ENCODE results near the gene NEGR1.

NEGR1 gene

DNA sequence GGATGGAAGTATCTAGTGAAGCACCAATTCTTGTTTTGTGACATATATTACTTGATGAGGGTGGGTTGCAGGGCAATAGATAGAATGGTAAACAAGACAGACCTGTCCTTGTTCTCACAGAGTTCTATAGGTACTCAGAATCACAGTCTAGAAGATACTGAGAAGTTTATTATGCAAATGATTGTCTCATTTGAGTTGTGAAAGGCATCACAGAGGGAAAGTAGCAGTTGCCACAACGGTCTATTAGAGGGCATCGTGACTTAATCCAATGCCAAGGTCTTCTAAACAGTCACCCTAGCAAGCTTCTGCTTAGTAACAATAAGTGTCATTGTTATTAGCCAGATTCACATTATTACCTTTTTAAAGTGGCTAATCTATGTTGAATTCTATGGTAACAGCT lies 626.7 kb downstream of the NEGR1 start:
- in situ Hi-C loops (cut with MboI; ENCODE audit: low pct_unique_long_range_greater_than_20kb, low sequenced_read_pairs, unreplicated experiment) = no loop called here
- TF ChIP-seq, protein P1, sequence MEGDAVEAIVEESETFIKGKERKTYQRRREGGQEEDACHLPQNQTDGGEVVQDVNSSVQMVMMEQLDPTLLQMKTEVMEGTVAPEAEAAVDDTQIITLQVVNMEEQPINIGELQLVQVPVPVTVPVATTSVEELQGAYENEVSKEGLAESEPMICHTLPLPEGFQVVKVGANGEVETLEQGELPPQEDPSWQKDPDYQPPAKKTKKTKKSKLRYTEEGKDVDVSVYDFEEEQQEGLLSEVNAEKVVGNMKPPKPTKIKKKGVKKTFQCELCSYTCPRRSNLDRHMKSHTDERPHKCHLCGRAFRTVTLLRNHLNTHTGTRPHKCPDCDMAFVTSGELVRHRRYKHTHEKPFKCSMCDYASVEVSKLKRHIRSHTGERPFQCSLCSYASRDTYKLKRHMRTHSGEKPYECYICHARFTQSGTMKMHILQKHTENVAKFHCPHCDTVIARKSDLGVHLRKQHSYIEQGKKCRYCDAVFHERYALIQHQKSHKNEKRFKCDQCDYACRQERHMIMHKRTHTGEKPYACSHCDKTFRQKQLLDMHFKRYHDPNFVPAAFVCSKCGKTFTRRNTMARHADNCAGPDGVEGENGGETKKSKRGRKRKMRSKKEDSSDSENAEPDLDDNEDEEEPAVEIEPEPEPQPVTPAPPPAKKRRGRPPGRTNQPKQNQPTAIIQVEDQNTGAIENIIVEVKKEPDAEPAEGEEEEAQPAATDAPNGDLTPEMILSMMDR (IDR thresholded peaks at IDR 0.05; ENCODE audit: extremely low read depth, insufficient read depth, missing control alignments) = no peak
- no peak for DNase-seq (ENCODE audit: low spot score)

DNA sequence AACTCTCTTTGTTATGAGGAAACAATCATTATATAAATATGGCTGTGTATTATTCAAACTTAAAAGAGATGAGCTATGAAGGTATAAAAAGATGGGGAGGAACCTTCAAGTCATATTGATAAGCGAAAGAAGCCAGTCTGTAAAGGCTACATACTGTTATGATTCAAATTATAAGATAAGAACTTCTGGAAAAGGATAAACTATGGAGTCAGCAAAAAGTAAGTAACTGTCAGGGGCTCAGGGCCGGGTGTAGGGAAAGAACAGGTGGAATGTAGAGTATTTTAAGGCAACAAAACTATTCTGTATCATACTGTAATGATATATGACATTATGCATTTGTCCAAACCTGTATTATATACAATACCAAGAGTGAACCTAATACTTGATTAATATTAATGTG lies 628.4 kb downstream of the NEGR1 start:
- no peak for DNase-seq (ENCODE audit: low spot score)
- in situ Hi-C loops (cut with MboI; ENCODE audit: low pct_unique_long_range_greater_than_20kb, low sequenced_read_pairs, unreplicated experiment) = no loop called here
- TF ChIP-seq, protein P1 (IDR thresholded peaks at IDR 0.05; ENCODE audit: extremely low read depth, insufficient read depth, missing control alignments) = no peak

DNA sequence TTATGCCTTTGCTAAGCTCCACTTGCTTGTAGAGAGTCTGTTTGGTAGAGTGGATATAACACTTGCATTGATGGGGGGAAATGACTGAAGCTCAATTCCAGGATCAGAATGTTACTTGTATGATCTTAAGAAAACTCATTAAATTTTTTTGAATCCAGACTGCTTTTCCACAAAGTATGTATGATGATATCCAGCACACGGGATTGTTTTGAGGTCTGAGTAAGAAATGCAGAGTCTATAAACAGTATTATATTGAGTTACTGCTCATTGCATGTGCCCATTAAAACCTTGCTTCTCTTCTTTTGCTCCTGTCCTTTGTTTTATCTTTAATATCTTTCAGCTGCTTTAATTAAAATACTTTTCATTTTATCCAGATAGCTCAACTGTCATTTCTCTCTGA lies 631.1 kb downstream of the NEGR1 start:
- no peak for DNase-seq (ENCODE audit: low spot score)
- TF ChIP-seq, protein P1 (IDR thresholded peaks at IDR 0.05; ENCODE audit: extremely low read depth, insufficient read depth, missing control alignments) = no peak
- in situ Hi-C loops (cut with MboI; ENCODE audit: low pct_unique_long_range_greater_than_20kb, low sequenced_read_pairs, unreplicated experiment) = no loop called here

DNA sequence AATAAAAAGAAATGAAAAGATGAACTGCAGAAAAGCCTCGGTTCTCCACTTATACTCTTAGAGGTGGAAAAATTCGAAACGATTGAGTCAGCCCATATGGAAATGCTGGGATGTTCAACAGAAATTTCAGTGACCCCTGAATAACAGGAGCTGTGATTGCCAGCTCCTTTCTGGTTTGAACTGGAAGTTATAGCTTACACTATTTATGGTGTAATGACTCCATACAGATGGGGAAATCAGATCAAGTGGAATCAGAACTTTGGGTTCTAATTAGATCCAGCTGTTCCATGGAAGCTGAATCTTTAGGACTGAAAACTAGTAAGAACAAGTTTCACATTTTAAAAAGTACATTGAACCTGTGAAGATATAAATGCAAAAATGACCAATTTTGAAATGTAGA lies 632.2 kb downstream of the NEGR1 start:
- in situ Hi-C loops (cut with MboI; ENCODE audit: low pct_unique_long_range_greater_than_20kb, low sequenced_read_pairs, unreplicated experiment) = no loop called here
- DNase-seq (ENCODE audit: low spot score) = no peak
- TF ChIP-seq, protein P1 (IDR thresholded peaks at IDR 0.05; ENCODE audit: extremely low read depth, insufficient read depth, missing control alignments) = no peak

DNA sequence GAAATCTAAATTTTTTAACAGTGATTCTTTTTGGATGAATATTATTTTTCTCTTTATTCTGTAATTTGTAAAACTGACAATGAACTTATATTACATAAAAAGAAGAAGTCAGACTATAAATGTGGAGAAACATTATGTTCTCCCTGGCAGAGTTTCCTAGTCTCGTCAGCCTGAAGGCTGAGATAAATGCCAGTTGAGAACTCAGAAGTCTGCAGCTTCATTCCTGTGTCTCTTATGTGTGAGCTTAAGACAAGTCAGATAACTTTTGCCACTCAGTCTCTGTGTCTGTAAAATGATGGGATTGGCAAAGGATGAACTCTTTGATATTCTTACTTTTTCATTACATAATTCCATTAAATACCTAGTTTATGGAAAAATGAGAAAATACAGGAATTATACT lies 632.7 kb downstream of the NEGR1 start:
- DNase-seq (ENCODE audit: low spot score) = no peak
- in situ Hi-C loops (cut with MboI; ENCODE audit: low pct_unique_long_range_greater_than_20kb, low sequenced_read_pairs, unreplicated experiment) = no loop called here
- TF ChIP-seq, protein P1 (IDR thresholded peaks at IDR 0.05; ENCODE audit: extremely low read depth, insufficient read depth, missing control alignments) = no peak

DNA sequence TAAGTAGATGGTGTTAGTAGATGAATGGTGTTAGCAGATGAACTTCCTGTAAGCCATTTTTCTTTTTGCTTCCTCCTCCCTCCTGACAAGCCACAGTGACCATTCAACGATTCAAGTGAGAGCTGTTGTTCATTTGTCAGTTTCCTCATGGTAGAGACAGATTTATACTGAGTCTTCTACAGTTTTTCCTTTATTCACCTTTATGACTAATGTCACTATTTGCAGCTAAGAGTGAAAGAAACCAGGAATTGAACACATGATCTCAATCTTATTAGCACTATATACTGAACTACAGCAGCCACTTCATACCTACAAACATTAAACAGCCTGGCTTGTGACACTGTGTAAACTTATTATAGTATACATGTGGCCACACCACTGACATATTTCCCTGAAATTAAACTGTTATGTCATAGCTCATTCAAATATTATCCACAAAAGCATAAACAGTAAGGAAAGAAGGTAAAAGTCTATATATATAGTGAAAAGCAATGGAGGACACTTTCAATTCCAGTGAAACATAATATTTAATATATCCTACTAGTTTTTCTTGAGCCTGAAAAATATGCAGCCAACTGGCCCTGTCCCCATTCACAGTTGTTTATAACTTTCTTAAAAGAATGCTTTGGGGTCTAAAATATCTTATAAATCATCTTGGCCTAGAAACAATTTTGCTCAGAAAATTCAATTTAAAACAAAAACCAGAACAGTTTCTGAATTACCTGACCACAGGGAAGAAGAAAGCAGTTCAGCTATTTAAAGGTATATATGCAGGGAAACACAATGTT lies 634.6 kb downstream of the NEGR1 start:
- DNase-seq (ENCODE audit: low spot score) = no peak

More for the DNA sequence above, 634.6 kb downstream of the NEGR1 start:
- in situ Hi-C loops (cut with MboI; ENCODE audit: low pct_unique_long_range_greater_than_20kb, low sequenced_read_pairs, unreplicated experiment) = no loop called here
- TF ChIP-seq, protein P1 (IDR thresholded peaks at IDR 0.05; ENCODE audit: extremely low read depth, insufficient read depth, missing control alignments) = no peak

Data from GM13977 (cell line).